Breast epithelium (tissue), 3 donors: Measurements from ENCODE around the gene SKIC2.

Source experiments
- POLR2A ChIP-seq: fragments of 450-650 bp; IDR thresholded peaks from one replicate; pipeline ENCODE4 v1.6.1; 2016; ENCODE audit warnings: antibody characterized with exemption, mild to moderate bottlenecking, moderate library complexity
- TF ChIP-seq, protein P1 (sequence below), 3 donors: fragments of 450-650 bp; IDR thresholded peaks; one replicate each; pipeline ENCODE4 v1.5.1; 2016 to 2017; ENCODE audit warnings: antibody characterized with exemption in 3 of 3, mild to moderate bottlenecking in 3 of 3, moderate library complexity in 3 of 3

- no peak for TF ChIP-seq POLR2A
- TF ChIP-seq, protein P1, sequence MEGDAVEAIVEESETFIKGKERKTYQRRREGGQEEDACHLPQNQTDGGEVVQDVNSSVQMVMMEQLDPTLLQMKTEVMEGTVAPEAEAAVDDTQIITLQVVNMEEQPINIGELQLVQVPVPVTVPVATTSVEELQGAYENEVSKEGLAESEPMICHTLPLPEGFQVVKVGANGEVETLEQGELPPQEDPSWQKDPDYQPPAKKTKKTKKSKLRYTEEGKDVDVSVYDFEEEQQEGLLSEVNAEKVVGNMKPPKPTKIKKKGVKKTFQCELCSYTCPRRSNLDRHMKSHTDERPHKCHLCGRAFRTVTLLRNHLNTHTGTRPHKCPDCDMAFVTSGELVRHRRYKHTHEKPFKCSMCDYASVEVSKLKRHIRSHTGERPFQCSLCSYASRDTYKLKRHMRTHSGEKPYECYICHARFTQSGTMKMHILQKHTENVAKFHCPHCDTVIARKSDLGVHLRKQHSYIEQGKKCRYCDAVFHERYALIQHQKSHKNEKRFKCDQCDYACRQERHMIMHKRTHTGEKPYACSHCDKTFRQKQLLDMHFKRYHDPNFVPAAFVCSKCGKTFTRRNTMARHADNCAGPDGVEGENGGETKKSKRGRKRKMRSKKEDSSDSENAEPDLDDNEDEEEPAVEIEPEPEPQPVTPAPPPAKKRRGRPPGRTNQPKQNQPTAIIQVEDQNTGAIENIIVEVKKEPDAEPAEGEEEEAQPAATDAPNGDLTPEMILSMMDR (IDR thresholded peaks at IDR 0.05): no peak
Measured at GRCh38 chr6:31943742-31944141, 15.2 kb upstream of the SKIC2 start.
